Measurements from ENCODE around the gene TSC22D4.

The TSC22D4 gene

DNA sequence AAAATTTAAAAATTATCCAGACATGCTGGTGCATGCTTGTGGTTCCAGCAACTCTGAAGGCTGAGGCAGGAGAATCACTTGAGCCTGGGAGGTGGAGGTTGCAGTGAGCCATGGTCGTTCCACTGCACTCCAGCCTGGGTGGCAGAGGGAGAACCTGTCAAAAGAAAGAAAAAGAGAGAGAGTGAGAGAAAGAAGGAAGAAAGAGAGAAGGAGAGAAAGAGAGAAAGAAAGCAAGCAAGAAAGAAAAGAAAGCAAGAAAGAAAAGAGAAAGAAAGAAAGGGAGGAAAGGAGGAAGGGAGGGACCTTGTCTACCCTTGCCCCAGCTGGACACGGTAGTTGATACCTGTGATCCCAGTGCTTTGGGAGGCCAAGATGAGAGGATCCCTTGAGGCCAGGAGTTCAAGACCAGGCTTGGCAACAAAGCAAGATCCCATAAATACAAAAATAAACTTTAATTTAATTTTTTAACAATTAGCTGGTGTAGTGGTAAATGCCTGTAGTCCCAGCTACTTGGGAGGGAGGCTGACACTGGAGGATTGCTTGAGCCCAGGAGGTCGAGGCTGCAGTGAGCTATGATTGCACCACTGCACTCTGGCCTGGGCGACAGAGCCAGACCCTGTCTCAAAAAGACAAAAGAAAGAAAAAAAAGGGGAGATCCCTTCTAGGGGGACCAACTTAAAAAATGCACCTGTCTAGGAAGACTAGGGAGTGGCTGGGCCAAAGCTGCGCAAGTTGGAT lies 13.9 kb upstream of the TSC22D4 start:
- DNase-seq (ENCODE audit: low read depth): no peak

DNA sequence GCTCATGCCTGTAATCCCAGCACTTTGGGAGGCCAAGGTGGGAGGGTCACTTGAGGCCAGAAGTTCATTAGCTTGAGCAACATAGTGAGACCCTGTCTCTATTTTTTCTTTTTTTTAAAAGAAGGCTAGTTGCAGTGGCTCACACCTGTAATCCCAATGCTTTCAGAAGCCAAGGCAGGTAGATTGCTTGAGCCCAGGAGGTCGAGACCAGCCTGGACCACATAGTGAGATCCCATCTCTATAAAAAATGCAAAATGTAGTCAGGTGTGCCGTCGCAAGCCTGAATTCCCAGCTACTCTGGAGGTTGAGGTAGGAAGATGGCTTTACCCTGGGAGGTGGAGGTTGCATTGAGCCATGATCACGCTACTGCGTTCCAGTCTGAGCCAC lies 12.2 kb upstream of the TSC22D4 start:
- DNase-seq (ENCODE audit: low read depth): no peak

DNA sequence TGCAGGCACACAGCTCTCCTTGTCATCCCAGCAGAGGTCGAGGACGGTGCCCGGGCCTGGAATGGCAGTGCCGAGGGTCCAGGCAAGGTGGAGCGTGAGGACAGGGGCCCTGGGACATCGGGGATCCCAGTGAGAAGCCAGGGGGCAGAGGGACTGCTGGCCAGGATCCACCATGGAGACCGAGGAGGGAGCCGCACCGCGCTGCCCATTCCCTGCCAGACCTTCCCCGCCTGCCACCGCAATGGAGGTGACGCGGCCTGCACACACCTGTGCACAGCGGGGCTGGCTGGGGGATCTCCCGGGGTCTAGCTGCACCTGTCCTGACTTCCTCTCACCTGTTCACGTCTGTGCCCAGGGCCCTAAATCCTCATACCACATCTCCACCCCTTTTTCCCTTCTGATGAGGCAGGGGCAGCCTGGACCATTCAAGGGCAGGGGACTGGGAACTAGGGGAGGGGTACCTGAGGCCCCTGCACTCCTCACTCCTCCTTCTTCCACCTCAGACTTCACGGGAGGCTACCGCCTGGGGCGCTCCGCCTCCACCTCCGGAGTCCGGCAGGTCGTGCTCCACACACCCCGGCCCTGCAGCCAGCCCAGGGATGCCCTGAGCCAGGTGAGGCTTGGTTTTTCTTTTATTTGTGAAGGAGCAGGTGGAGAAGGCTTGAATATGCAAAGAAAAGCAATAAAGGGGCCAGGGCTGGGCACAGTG lies 11.6 kb upstream of the TSC22D4 start:
- DNase-seq (ENCODE audit: low read depth): no peak

DNA sequence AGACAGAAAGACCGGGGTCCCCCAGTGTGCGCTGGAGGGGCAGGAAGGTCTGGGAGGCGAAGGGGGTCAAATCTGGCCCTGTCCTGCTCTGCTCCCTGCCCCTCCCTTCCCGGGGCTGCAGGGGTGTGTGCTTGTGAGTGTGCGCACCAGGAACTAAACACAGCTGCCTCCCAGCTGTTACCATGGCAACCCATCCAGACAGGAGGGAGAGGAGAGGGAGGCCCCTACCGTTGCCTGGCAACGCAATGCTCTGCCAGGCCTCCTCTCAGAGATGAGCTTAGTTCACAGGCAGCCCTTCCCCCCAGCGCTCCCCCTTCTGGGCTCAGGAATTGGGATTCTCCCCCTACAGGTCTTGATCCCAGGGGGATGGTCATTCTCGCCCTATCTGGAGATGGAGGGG lies 10.8 kb upstream of the TSC22D4 start:
- DNase-seq (ENCODE audit: low read depth): no peak

DNA sequence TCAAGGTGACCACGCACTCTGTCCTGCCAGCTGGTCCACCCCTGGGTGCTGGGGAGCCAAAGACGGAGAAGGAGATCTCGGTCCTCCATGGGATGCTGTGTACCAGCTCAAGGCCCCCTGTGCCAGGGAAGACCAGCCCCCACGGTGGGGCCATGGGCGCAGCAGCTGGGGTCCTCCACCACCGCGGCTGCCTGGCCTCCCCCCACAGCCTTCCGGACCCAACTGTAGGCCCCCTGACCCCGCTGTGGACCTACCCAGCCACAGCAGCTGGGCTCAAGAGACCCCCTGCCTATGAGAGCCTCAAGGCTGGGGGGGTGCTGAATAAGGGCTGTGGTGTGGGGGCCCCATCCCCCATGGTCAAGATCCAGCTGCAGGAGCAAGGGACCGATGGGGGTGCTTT lies 10.1 kb upstream of the TSC22D4 start:
- no peak for DNase-seq (ENCODE audit: low read depth)

DNA sequence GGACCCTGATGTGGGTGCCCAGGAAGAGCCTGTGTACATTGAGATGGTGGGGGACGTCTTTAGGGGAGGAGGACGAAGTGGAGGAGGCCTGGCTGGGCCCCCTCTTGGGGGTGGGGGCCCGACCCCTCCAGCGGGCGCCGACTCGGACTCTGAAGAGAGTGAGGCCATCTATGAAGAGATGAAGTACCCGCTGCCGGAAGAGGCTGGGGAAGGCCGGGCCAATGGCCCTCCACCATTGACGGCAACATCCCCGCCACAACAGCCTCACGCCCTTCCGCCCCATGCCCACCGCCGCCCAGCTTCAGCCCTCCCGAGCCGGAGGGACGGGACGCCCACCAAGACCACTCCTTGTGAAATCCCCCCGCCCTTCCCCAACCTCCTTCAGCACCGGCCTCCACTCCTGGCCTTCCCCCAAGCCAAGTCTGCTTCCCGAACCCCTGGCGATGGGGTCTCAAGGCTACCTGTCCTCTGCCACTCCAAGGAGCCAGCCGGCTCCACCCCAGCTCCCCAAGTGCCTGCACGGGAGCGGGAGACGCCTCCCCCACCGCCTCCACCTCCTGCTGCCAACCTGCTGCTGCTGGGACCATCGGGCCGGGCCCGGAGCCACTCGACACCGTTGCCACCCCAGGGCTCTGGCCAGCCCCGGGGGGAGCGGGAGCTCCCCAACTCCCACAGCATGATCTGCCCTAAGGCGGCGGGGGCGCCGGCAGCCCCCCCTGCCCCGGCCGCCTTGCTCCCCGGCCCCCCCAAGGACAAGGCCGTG lies 9.5 kb upstream of the TSC22D4 start:
- no peak for DNase-seq (ENCODE audit: low read depth)

DNA sequence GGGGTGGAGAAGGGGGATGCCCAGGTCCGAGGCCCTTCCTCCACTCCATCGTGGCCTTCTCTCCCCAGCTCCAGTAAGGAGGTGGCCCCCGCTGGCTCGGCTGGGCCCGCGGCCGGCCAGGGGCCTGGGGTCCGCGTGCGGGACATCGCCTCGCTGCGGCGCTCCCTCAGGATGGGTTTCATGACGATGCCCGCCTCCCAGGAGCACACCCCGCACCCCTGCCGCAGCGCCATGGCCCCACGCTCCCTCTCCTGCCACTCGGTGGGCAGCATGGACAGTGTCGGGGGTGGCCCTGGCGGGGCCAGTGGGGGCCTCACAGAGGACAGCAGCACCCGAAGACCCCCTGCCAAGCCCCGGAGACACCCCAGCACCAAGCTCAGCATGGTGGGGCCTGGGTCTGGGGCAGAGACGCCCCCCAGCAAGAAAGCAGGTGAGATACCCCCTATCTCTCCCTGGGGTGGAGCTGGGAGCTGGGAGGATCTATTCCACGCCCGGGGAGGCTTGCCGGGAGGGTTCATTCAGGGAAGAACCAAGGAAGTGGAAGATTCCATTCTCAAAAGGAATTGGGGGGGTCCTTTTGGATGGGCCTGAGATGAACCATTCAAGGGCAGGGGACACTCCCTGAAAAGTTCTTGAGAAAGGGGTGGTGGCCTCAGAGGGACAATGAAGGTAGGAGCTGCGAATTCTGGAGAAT lies 7.9 kb upstream of the TSC22D4 start:
- no peak for DNase-seq (ENCODE audit: low read depth)

DNA sequence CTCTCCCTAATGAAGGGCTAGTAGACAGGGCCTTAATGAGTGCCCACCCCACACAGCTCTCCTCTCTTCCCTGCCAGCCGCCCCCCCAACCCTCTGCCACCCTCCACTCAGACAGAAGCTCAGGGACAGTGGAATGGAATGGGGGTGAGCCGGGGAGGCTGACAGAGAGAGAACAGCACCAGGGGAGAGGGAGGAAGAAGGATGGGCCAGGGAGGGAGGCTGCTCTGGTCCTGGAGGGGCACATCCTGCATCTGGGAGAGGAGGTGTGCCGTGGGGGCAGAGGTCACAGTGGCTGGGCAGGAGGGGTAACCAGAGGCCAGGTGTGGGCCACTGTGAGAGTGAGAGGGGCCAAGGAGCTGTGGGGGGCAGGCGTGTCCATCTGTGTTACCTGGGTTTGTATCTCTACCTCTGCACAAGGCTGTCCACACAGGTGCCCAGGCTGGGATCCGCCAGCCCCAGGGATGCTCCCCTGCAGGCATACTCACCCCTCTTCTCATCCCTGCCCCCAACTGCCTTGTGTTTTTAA lies 7.2 kb upstream of the TSC22D4 start:
- no peak for DNase-seq (ENCODE audit: low read depth)

DNA sequence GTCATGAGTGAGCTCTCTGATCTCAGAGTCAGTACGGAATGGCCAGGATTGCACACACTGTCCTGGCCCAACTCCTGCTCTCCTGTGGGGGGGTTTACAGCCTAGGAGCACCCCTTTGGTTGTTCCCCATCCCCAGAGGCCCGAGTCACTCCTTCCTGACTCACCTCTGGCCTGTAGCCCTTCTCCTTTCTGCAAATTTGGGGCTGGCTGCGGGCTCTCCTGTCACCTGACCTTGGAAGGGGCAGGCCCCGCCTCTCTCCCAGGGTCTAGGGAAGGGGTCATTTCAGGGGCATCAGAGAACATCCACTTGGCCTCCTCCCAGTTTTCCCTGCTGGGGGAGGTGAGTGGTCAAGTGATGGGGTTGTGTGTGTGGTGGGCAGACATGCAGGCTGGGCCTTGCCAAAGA lies 6.5 kb upstream of the TSC22D4 start:
- no peak for DNase-seq (ENCODE audit: low read depth)

DNA sequence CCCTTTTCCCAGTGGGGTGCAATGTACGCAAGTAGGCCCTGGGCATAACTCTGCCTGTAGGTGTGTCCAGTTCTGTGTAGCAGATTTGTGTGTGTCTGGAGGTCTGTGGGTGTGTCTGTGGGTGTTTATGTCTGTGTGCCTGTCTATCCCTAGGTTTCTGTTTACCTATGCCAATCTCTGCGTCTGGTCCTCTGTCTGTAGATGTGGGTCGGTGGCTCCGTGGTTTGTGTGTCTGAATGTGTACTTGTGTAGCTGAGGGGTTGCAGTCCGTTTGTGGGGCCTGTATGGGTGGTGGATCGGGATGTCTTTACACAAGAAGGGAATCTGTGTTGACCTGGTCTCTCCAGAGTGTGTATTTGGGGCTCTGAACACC lies 5.6 kb upstream of the TSC22D4 start:
- no peak for DNase-seq (ENCODE audit: low read depth)

DNA sequence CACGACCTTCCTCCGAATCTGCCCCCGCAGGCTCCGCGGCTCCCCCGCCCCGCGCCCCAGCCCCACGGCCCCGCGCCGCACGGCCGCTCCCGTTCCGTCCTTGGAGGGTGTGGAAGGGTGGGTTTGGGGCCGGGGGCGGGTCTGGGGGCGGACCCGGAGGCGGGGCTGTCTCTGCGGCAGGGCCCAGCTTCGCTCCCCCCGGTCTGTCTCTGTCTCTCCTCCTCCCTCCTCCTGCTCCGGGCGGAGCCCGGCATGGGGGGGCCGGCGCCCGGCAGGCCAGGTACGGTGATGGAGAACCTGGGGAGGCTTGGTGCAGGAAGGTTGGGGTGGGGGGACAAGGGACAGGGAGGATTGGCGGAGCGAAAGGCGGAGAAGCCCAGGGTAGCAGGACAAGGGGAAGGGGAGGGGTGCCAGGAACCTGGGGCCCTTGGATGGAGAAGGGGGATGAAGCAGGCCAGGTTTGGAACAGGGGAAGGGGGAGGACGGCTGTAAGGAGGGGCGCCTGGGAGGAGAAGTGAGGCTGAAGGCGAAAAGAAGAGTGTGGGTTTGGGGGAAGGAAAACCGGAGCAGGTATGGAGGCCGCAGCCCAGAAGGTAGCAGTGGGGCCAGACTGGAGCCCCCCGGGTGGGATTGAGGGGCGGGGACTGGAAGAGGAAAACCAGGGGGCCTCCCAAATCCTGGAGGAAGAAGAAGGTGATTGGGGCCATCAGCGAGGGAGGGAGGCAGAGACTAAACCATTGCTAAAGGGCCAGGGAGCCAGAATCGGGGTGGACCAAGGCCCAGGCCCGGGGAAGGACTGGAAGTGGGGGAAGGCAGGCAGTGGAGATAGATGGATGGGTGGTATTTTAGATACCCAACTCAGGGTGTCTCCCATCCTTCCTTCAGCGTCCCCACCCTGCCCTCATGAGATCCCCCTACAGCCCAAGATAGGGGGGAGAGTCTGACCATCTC lies 5.0 kb upstream of the TSC22D4 start, which contains the start of gene NYAP1:
Gene NYAP1, plus strand, starts transcription at position 206 of the 951 bp plus-strand sequence. CDS start 1,385 bp downstream, outside the sequence.
- peak; percentile 39 for DNase-seq (ENCODE audit: low read depth)

DNA sequence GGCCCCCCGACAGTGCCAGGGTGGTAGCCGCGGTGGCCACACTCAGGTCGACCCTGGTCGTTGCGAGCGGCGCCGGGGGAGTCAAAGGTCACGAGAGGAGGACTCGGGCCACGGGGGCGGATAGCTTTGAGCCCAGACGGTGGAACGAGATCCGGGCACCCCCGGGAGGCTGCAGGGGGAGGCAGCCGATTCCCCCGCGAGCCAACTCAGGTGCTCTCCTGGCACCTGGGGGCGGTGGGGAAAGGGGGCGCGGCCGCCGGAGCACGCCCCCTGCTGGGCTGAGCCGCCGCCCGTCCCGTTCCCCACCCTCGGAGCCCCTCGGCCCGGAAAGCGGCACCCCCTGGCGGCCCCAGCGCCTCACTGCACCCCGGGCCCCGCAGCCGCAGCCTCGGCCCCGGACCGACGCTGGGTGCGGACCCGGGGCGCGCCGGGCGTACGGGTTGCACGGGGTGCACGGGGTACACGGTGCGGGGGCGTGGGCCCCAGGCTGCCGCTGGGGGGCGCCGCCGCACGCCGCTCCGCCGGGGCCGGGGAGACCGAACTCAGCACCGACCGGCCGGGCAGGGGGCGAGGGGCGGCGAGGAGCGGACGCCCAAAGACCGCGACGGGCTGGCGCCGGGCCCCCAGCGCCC lies 4.2 kb upstream of the TSC22D4 start:
- peak; percentile 75 for DNase-seq (ENCODE audit: low read depth)

DNA sequence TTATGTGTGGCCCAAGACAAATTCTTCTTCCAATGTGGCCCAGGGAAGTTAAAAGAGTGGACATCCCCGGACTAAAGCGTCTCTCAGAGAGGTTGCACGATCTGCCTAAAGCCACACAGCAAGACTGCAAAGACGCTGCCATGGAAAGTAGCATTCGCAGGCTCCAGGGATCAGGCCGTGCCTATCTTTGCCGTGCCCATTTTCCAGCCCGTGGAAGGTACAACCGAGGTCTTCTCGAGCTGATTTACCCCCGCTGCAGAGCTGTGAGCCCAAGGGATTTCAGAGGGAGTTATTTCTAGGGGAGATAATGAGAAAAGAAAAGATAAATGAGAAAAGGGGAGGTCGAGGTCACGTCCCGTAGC lies 3.7 kb upstream of the TSC22D4 start:
- no peak for DNase-seq (ENCODE audit: low read depth)

DNA sequence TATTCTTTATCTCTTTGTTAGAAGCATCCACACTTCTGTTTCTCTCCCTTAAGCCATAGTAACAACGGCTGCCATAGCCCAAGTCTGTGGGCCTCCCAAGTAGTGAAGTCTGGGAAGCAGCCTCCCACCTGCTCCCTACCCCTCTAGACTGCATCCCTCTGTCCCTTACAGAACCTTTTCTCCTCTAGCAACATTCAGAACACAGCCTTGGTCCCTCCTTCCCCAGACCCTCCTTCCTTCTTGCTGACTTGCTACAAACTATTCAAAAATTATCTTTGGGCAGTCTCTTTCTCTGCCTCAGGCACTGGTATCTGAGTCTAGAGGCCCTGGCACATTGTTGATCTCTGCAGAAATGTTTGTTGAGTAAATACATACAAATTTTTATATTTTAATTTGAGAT lies 2.5 kb upstream of the TSC22D4 start:
- DNase-seq (ENCODE audit: low read depth): no peak

DNA sequence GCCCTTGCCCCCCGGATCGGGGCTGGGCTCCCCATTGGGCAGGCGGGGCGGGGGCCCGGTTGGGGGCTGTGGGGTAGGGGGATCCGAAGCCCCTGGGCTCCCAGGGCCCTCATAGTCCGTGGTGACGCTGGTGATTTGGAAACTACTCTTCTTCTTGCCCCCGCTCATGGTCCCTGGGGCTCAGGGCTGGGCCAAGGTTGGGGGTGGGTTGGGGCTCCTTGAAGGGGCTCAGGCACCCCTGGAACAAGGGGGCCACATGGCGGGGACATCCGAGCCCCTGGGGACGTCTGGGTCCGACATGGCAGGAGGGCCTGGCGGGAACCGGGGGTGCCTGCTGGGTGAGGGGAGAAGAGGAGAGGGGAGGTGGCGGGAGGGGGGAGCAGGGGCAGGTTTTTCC lies 1.1 kb downstream of the TSC22D4 start:
- no peak for DNase-seq (ENCODE audit: low read depth)

DNA sequence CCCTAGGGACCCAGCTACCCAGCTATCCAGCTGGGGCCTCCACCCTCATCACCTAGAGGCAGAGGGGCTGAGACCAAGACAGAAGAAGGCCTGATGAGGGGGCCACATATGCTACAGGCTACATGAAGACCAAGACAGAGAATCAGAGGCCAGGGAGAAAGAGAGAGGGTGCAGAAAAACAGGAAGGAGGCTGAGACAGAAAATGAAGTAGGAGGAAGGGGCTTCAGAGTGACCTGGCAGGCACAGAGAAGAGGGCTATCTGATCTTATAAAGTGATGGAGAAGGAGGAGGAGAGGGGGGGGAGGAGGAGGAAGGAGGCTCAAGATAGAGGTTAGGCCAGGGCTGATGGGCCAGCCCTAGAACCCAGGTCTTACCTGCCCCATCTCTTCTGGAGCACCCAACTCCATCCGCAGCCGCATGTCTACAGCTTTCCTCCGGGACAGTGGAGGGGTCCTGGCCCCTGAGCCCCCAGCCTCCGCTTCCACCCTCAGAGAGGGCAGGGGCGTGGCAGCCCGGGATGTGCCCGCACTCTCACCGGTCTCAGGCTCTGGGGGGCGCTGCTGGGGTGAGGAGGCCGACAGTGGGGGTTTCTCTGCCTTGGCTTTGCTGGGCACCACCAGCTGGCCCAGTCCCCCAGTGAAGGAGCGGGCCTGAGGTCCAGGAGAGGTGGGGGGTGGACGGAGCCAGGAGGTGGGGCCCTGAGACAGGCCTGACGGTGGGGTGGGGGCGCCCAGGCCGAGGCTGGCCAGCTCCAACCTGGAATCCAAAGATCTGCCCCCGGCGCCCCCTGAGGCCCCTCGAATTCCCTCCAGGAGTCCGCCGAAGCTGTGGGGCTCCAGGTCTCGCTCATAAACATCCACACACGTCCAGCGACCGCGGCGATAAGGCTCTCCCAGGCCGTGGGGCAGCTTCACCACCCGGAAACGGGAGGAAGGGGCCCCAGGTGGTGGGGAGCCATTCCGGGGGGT lies 1.8 kb downstream of the TSC22D4 start:
- DNase-seq (ENCODE audit: low read depth): no peak

DNA sequence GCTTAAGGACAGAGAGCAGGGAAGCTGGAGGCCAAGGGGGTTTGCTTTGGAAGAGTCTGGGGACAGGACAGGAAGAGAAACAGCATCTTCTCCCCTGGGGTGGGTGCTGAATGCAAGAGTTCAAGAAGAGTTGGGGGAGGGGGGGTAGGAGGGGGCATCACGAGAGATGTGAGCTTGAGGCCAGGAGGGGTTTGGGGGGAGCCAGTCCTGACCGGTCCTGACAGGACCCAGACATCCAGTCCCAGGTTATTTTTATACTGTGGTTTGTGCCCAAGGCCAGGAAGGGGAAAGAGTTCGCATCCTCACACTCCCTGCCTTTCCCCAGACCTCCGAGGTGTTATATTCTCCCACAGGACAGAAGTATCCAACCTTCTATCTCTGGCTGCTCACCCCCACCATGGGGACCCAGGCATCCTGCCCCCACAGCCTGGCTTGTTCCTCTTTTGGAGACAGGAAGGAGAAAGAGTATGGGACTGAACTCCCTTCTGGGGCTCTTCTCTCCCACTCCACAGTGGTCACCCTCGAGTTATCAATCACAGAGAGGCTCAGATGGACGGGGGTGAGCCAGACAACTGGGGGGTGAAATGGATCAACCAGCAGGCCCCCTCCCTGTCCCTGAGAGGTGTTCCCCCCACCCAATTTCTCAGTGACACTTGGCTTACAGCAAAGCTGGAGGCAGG lies 2.8 kb downstream of the TSC22D4 start:
- no peak for DNase-seq (ENCODE audit: low read depth)

DNA sequence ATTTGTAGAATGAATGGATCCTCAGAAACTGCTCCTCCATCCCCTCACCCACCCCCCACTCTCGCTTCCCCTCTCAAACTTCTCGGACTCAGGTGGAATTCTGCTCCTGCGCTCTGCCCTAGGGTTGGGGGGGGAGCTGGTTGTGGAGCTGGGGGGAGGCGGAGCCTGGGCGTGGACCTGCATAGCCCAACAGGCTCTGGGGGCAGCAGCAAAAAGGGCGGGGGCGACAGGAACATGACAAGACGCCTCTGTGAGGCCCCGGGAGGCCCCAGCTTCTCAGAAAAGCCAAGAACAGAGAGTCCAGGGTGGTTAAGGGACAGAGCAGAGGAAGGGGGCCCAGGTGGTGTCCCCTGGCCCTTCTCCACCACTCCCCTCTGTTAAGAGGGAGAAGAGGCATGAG lies 3.5 kb downstream of the TSC22D4 start:
- DNase-seq (ENCODE audit: low read depth): no peak

All from activated T-helper 1 cell treated with Interleukin-2 at 50 U/mL for 16 hours (primary cell).